ENCODE results near the gene PROCR. TPM values are rescaled to one million over a fixed set of nuclear protein-coding genes. Genes with fewer than 3 reads are reported as not detected.
"Not testable (repeated sequence)": the region's sequence is repeated elsewhere in the genome, so short reads cannot be mapped to it uniquely, and the experiment has no call there.

Gene PROCR
- total RNA-seq, 1 experiment from 2014 or later: 55.7 TPM

DNA sequence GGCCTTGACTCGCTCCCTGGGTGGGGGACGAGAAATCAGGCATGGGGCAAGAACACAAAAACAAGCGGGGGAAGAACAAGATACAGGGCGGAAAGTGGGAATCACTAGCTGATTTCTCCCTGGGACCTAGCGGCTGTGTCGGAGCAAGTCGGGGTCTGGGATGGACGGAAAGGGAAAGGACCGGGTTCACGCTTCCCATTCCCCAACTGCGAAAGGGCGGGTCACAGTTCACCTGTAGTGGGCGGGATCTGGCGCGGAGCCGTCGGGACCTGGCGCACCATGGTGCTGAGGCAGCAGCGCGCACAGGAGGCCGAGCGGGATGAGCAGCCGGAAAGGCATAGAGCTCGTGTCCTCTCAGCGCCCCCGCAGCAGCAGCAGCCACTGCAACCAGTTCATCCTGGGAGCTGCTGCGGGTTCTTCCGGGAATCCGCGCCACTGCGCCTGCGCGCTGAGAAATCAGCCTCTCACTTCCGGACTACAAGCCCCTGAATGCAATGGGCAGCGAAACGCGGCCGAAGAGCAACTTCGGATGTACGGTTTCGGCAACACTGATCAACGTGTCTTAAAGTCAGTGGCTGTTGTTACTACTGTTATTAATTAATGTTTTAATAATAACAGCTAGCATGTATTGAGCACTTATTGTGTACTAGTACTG, 24.8 kb upstream of the PROCR start, which contains the start of gene EDEM2:
TSS of gene EDEM2 (minus strand) at position 417 of the 655 bp plus-strand sequence. CDS start at position 339, 78 bp downstream.
- peaks cover 9% of the 10 kb centered on the region; the same call in 1 of the 2 replicates for H3K79me2 ChIP-seq (ENCODE audit: low read length)
- H3K27ac ChIP-seq (ENCODE audit: low read length): peak within 1 kb of the TSS; percentile 51

DNA sequence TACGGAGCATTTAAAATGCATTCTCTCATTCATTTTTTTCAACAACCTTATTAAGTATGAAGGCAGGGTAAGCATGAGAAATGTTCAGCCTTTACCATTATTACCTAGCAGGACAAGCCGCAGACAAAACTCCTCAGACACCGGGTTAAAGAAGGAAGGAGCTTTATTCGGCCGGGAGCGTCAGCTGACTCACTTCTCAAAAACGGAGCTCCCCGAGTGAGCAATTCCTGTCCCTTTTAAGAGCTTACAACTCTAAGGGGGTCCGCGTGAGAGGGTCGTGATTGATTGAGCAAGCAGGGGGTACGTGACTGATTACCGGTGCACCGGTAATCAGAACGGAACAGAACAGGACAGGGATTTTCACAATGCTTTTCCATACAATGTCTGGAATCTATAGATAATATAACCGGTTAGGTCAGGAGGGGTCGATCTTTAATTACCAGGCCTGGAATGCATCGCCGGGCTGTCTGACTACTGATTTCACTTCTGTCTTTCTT, 24.2 kb upstream of the PROCR start:
- H3K79me2 ChIP-seq (ENCODE audit: low read length); H3K9me2 ChIP-seq (replicated peaks; ENCODE audit: low read length); H3K27me3 ChIP-seq (ENCODE audit: low read length); POLR2A ChIA-PET (ENCODE audit: unreplicated experiment); H4K20me1 ChIP-seq (ENCODE audit: low read length); H3F3A ChIP-seq (ENCODE audit: low read length, unreplicated experiment); H3K9me3 ChIP-seq (ENCODE audit: low read length); H3K36me3 ChIP-seq (ENCODE audit: low read depth, low read length); H3K4me1 ChIP-seq (ENCODE audit: insufficient read depth, low read length): not testable (repeated sequence)
- peak; percentile 52 for DNase-seq
- peak overlapping the region; percentile 75 for H3K9ac ChIP-seq (ENCODE audit: low read length)
- BruUV-seq (replicated peaks): TSS peak; percentile 90
- H3K4me3 ChIP-seq (ENCODE audit: low read length): peak overlapping the region; percentile 95
- ATAC-seq: peak; percentile 42
- peak overlapping the region; percentile 100 for H3K4me2 ChIP-seq (ENCODE audit: low read length)
- peak overlapping the region; percentile 51 for H3K27ac ChIP-seq (ENCODE audit: low read length)
- H2AFZ ChIP-seq (ENCODE audit: low read length): peak overlapping the region; percentile 95
- CTCF ChIA-PET: interaction anchor here (0.6 to 2.4 kb wide), 3 partner anchors 51 to 121 kb away, joined by 3 to 12 read pairs (median 4); no protein-coding TSS in a partner anchor
- intact Hi-C loops (cut with micrococcal nuclease): loop anchor here (1.0 to 5.0 kb wide), 4 partner anchors 24 to 300 kb away; partner anchors contain the start of gene TRPC4AP

More for the DNA sequence above, 24.8 kb upstream of the PROCR start, which contains the start of gene EDEM2:
- intact Hi-C loops (cut with micrococcal nuclease): loop anchor here (1.0 to 5.0 kb wide), 4 partner anchors 24 to 300 kb away; partner anchors contain the start of gene TRPC4AP
- Histone ChIP-seq H3K4me2 (ENCODE audit: low read length) (peak within 1 kb of the TSS; percentile 100), H3K27me3 (ENCODE audit: low read length) (no peaks in the 10 kb centered on the region), H3F3A (ENCODE audit: low read length, unreplicated experiment) (no peaks in the 10 kb centered on the region), H3K4me1 (ENCODE audit: insufficient read depth, low read length) (peaks cover 10% of the 10 kb centered on the region), H3K4me3 (ENCODE audit: low read length) (peak within 1 kb of the TSS; percentile 95), H4K20me1 (ENCODE audit: low read length) (no peaks in the 10 kb centered on the region), H3K9me2 (replicated peaks; ENCODE audit: low read length) (no peaks in the 10 kb centered on the region), H3K9ac (ENCODE audit: low read length) (peak within 1 kb of the TSS; percentile 75), H2AFZ (ENCODE audit: low read length) (peak within 1 kb of the TSS; percentile 95), H3K9me3 (ENCODE audit: low read length) (no peaks in the 10 kb centered on the region), H3K36me3 (ENCODE audit: low read depth, low read length) (peaks cover 4% of the 10 kb centered on the region; the same call in 1 of the 2 replicates)
- no TSS peak for BruUV-seq (replicated peaks)
- TF ChIP-seq EZH2 (IDR thresholded peaks at IDR 0.05; ENCODE audit: low read length, unreplicated experiment): no peak
- TF ChIP-seq CTCF (conservative IDR thresholded peaks at IDR 0.05; ENCODE audit: low read depth, low read length): no peak
- TF ChIP-seq EZH2phosphoT487 (IDR thresholded peaks at IDR 0.05; ENCODE audit: borderline replicate concordance, low read length): no peak
- ATAC-seq (peak; percentile 90), DNase-seq (peak; percentile 96)
- ChIA-PET CTCF (interaction anchor here (0.6 to 2.5 kb wide), 7 partner anchors 51 to 122 kb away, joined by 3 to 43 read pairs (median 5); no protein-coding TSS in a partner anchor), POLR2A (ENCODE audit: unreplicated experiment) (no interaction called here)

DNA sequence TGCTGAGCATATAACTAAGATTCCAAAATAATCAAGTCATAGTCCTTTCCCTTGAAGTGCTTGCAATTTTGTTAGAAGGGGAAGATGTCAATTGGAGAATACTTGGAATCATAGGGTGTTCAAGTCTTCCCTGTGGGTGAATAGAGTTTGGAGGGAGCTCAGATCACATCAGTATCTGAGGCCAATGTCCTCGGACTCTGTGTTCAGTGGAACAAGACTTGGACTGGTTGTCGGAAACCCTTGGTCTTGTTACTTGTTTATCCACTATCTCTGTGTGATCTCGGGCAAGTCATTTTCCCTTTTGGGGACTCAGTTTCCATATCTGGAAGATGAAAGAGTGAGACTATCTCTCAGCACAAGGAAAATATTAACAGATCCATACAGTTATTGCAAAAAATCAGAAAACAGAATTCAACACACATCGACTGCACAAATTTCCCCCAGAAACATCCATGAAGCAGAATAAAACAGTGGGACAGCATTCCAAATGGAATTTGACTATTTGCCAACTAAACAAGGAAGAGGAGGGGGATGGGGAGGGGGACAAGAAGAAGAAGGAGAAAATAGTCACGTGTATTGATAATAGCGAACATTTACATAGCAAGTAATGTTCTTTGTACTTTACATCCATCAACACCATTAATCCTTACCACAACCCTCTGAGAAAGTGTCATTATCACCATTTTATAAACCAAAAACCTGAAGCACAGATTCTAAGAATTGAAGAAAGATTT, 20.9 kb upstream of the PROCR start:
- H4K20me1 ChIP-seq (ENCODE audit: low read length): no peaks in the 10 kb centered on the region
- no peak for ATAC-seq
- CTCF ChIA-PET: no interaction called here
- no peak overlapping the region for H3K27ac ChIP-seq (ENCODE audit: low read length)
- H3K4me2 ChIP-seq (ENCODE audit: low read length): no peak overlapping the region
- no peaks in the 10 kb centered on the region for H3K36me3 ChIP-seq (ENCODE audit: low read depth, low read length)
- POLR2A ChIA-PET (ENCODE audit: unreplicated experiment): no interaction called here
- no peak overlapping the region for H3K4me3 ChIP-seq (ENCODE audit: low read length)
- no peak overlapping the region for H3K9ac ChIP-seq (ENCODE audit: low read length)
- H3F3A ChIP-seq (ENCODE audit: low read length, unreplicated experiment): no peaks in the 10 kb centered on the region
- peaks cover 9% of the 10 kb centered on the region; the same call in 1 of the 2 replicates for H3K79me2 ChIP-seq (ENCODE audit: low read length)
- peaks cover 9% of the 10 kb centered on the region for H3K4me1 ChIP-seq (ENCODE audit: insufficient read depth, low read length)
- no peak for DNase-seq
- no peaks in the 10 kb centered on the region for H3K27me3 ChIP-seq (ENCODE audit: low read length)
- H3K9me2 ChIP-seq (replicated peaks; ENCODE audit: low read length): no peaks in the 10 kb centered on the region
- no TSS peak for BruUV-seq (replicated peaks)
- H2AFZ ChIP-seq (ENCODE audit: low read length): no peak overlapping the region
- intact Hi-C loops (cut with micrococcal nuclease): no loop called here
- TF ChIP-seq CTCF (conservative IDR thresholded peaks at IDR 0.05; ENCODE audit: low read depth, low read length): no peak
- TF ChIP-seq EZH2 (IDR thresholded peaks at IDR 0.05; ENCODE audit: low read length, unreplicated experiment): no peak
- TF ChIP-seq EZH2phosphoT487 (IDR thresholded peaks at IDR 0.05; ENCODE audit: borderline replicate concordance, low read length): no peak
- no peaks in the 10 kb centered on the region for H3K9me3 ChIP-seq (ENCODE audit: low read length)
